GM19023 (cell line): ENCODE data around the gene THOC3.
A peak's percentile ranks its signal among the peaks of the same experiment; 100 is the strongest.
"Not testable (repeated sequence)": the region's sequence is repeated elsewhere in the genome, so short reads cannot be mapped to it uniquely, and the experiment has no call there.

Experiments used
- ATAC-seq: cut with Tn5 transposase; IDR thresholded peaks from one replicate; pipeline ENCODE4 v1.9.1; 2021; ENCODE audit warnings: mild to moderate bottlenecking, moderate library complexity; ENCODE audit not compliant: unreplicated experiment

Gene THOC3

DNA sequence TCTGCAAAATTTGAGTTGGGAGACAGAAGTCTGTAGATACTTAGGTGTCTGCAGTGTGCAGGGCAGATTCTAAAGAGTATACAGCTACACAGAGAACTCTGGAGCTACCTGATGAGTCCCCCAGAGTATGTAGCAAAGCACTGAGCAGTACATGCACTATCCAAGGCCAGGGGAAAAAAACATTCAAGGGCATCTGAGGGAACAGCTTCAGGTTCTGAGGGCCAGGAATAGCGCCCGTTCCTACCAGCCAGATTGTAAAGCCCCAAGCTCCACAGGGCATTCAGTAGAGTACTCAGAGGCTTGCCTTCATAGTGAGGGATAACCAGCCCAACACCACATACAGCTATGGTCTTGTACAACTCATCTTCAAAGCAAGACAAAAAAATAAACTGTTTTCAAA, 27.5 kb downstream of the THOC3 start:
- ATAC-seq = not testable (repeated sequence)

DNA sequence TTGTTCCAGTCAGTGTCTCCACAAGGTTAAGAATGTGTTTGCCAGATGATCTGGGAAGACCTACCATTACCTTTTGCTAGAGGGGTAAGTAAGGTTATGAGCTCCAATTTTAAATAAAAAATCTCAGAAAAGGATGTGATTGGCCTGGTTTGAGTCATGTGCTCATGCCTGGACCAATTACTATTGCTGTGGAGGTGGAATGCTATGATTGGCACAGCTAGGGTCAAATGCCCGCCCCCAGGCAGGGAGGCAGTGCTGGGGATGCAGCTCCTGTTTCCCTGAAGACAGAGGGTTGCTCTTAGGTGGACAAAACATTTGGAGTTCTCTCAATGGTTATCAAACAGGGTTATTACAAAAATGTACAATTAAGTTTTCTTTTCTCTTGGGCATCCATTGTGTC, 29.6 kb downstream of the THOC3 start:
- not testable (repeated sequence) for ATAC-seq

DNA sequence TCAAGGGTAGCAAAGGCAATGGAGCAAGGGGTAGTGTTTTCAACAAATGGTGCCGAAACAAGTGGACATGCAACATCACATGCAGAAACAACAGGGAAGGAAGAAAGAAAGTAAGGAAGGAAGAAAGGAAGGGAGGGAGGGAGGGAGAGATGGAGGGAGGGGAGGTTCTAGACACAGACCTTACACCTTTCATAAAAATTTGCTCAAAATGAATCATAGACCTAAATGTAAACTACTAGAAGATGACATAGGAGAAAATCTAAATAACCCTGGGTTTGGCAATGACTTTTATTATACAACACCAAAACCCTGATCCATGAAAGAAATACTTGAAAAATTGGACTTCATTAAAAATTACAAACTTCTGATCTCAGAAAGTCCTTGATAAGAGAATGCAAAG, 39.4 kb downstream of the THOC3 start:
- ATAC-seq = not testable (repeated sequence)

DNA sequence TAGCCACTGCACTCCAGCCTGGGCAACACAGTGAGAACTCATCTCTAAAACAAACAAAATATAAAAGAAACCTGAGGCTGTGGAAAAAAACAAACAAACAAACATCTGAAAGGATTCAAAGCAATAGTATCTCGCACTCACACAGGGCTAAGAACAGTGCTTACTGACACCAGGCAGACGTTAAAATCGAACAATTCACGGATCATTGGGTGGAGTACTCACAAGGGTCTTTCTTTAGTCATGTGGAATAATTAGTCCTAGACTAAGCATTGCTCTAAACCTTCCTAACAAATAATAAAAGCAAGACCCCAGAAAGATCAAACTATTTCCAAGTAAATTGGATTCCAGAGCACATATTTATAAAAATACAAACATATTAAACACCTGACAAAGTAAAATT, 43.0 kb downstream of the THOC3 start:
- not testable (repeated sequence) for ATAC-seq

DNA sequence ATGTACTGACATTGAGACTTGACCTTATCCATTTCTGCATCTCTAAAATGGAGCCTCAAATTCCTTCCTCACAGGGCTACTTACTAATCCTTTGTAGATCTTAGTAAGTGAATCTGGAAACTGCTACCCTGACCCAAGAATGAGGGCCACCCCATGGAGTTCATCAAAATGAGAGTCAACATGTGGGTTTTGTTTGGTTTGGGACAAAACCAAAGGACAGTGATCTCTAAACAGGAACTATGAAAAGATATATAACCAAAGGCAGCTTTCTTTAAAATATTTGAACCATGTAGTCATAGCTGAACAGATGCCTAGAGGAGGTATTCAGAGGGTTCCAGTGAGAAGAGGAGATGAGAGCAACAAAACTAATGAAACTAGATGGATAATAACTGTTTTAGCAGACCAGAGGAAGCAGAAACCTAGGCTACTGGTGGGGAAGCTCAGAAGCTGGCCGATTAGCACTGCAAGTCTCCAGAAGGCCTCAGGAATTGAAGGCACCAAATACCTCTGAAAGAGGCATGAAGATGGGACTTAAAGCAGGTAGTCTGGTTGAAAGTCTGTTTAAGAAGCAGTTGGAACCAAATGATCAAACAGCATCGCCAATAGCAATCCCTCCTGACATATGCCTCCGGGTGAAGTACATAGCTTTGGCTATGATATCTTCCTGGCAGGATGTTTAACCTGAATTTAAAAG, 45.8 kb downstream of the THOC3 start:
- ATAC-seq = no peak

DNA sequence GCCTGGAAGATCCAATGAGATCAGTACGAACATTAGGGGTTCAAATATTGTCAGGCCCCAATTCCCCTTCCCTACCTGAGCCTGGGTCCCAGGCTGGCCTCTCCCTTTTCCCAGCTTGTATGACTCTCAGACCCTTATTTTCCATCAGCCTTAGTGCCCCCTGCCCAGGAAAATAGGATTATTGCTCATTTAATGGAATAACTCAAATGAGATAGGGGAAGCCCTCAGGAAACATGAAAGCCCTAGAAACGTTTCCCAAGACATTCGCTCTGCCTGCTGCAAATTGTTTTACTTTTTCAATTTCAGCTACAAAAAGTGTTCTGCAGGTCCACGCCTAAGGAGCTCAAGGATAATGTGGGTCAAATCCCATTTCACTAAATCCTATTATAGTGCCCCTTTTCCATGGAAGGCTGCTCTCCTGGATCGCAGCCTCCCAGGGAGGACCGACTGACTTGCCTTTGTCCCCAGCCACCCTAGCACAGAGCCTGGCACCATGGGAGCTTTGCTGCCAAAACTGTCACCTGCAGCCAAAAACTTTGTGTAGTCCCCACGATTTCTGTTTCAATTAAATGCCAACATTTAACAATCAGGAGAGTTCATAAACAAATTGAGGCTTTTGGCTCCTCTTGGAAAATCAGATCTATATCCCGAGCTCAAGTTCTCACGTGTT, 46.9 kb downstream of the THOC3 start:
- ATAC-seq = no peak

DNA sequence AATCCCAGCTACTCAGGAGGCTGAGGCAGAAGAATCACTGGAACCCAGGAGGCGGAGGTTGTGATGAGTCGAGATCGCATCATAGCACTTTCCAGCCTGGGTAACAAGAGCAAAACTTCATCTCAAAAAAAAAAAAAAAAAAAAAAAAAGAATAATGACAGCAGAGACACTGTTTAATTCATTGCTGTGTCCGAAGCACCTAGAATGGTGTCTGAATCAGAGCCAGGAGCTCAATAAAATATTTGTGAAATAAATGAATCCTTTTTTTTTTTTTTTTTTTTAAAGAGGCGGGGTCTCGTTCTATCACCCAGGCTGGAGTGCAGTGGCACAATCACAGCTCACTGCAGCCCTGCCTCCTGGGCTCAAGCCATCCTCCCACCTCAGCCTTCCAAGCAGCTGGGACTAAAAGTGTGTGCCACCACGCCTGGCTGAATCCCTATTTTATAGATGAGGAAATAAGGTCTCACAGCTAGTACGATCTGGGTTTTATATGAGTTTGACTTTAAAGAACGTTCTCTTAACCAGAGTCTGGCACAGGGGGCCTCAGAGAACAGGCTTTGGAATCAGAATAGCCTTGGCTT, 47.8 kb downstream of the THOC3 start:
- no peak for ATAC-seq

DNA sequence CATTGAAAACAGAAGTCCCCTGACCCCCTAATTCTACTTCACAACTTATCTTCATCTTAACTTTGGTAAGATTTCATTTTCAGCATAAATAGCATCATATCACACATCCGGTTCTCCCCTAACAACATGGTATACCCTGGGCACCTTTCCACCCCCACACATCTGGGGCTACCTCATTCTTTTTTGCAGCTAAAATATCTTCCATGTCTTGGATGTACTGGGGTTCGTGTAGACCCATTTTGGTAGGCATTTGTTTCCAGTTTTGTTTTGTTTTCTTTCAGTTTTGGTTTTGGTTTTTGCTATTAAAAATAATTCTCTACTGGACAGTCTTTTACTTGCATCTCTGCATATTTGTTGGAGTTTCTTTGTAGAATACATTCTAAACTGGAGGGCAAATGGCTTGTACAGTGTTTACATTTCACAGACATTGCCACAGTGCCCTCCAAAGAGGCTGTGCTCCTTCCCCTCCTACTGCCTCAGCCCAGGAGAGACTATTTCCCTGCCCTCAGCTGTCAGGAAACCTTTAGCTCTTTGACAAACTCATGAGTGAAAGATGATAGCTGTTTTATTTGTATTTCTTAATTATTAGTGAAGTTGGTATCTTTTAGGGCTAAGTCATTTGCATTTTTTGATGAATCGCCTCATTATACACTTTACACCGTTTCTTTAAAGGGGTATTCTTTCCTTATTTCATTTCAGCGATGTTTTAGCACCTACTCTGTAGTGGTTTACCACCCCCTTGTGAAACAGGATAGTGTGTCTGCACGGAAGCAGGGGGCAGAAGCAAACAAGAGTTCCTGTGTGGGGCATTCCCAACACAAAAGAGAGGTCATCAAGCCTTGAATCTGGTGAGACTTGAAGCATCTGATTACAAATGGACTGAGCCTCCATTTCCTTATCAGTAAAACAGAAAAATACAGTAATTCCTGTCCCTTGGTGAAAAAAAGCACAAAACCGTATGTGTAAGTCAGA, 52.8 kb downstream of the THOC3 start:
- peak; percentile 49 for ATAC-seq

DNA sequence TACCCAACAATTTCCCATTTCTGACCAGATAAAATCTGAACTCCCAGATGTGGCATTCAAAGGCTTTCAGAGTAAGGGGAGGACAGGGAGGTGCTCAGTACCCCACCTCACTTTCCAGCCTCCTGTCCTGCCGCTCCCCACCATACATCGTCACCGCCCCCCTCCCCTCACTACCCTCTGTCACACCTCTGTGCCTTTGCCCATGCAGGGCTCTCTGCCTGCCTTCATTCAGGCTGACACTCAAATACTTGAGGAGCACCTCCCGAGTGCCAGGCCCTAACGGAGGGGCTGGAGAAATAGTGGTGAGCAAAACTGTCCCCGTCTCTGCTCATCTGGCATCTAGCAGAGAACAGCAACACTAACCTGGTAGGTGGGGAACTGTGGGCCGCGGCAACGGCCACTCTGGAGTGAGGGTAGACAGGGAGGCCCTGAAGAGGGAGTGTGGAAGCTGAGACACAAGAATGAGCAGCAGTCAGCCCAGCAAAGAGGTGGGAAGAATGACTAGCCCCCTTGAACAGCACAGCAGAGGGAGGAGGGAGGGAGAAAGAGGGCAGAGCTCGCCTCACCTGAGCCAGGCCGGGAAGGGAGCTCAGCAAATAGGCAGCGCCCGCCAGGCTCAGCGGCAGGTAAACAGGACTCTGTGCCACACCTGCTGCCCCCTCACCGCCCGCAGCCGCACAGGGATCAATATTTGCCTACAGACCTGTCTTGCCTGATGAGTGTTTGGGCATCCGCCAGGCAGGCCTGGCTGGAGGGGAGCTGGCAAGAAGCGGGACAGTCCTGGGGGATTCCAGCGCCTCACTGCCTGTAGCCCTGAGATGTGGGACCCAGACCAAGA, 54.1 kb downstream of the THOC3 start:
- ATAC-seq = not testable (repeated sequence)

DNA sequence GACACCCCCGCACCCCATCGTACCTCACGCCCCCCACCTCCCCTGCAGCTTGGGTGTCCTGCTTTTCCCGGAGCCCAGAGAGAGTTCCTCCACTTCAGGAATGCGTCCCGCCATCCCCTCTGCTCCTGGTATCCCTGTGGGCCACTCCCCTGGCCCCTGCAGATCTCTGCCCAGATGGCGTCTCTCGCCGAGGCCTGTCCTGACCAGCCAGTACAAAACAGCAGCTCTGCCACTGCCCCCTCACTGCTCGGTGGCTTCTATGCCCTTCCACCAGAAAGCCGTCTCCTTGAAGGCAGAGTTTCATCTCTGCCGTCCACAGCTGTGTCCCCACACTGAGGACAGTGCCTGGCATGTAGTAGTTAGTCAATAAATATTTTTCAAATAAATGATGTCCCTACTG, 58.0 kb downstream of the THOC3 start:
- ATAC-seq = not testable (repeated sequence)
